ENCODE results near the gene SIN3B.

SIN3B gene

DNA sequence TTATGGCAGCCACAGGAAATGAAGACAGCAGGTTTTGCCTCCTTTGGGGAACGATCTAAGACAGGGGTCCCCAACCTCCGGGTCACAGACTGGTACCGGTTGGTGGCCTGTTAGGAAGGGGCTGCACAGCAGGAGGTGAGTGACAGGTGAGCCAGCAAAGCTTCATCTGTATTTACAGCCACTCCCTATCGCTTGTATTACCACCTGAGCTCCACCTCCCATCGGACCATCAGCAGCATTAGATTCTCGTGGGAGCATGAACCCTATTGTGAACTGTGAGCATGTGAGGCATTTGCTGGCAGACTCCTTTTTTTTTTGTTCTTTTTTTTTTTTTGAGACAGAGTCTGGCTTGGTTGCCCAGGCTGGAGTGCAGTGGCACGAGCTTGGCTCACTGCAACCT is 81.8 kb downstream of the SIN3B start:
- no peak for DNase-seq (ENCODE audit: low spot score)

DNA sequence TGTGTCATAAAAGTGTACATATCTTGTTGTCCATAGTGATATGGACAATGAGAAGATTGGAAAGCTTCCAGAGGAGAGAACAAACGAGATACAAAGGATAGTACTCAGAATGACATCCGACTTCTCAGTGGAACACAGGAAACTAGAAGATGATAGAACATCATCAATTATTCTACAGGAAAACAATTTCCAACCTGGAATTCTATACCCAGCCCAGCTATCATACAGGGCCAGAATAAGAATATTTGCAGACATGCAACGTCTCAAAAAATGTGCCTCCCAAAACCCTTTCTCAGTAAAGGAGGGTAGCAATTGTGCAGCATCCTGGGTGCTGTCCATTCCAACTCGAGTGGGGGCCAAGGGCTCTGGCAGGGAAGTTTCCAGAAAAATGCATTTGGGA is 83.6 kb downstream of the SIN3B start:
- DNase-seq (ENCODE audit: low spot score) = no peak

DNA sequence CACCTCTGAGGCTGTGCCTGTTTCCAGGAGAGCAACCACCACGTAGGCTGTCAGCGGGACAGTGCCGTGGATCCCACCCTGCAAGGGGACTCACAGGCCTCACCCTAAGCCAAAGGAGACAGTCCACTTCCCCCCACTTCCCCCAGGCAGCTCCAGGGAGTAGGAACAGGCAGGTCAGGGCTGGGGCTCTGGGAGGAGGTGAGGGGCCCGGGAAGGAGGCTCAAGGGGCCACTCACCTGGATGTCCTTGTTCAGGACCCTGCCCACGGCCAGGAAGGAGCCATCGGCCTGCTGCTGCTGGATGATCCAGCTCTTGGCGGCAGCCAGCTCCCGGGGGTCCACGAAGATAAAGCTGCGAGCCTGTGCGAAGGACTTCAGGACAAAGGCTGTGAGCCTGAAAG is 85.2 kb downstream of the SIN3B start:
- DNase-seq (ENCODE audit: low spot score) = no peak

DNA sequence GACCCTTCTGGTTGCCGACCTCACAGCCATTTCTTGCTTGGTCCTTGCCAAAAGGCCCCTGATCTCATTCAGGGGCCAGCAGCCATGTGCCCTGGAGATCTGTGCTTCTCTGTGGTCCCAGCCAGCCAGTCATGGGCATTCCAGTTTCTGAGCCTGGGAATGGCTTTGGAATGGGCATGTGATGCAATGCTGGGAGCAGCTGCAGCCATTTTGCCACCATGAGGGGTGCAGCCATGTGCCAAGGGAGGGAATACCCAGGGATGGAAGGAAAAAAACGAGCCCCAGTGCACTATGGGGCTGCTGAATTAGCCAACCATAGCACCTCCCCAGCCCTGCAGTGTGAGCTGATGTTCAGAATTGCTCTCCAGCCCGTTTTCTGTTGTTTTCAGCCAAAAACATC is 85.9 kb downstream of the SIN3B start:
- DNase-seq (ENCODE audit: low spot score) = no peak

DNA sequence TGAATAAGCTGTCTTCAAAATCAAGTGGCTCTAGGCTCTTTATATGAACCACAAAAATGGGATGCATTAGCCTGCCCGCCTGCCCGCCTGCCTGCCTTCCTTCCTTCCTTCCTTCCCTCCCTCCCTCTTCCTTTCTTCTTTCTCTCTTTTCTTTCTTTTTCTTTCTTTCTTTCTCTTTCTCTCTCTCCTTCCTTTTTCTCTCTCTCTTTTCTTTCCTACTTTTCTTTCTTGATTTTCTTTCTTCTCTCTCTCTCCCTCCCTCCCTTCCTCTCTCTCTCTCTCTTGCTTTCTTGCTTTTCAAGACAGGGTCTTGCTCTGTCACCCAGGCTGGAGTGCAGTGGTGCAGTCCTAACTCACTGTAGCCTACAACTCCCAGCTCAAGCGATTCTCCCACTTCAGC is 86.5 kb downstream of the SIN3B start:
- DNase-seq (ENCODE audit: low spot score) = no peak

DNA sequence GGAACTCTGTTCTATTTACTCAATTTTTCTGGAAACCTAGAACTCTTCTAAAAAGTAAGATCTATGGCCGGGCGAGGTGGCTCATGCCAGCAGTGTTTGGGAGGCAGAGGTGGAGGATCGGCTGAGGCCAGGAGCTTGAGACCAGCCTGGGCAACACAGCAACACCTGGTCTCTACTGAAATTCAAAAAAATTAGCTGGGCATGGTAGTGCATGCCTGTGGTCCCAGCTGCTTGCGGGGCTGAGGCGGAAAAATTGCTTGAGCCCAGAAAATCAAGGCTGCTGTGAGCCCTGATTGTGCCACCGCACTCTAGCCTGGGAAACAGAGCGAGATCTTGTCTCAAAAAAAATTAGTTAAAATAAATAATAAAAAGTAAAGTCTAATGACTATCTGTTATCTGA is 88.2 kb downstream of the SIN3B start:
- DNase-seq (ENCODE audit: low spot score) = no peak

DNA sequence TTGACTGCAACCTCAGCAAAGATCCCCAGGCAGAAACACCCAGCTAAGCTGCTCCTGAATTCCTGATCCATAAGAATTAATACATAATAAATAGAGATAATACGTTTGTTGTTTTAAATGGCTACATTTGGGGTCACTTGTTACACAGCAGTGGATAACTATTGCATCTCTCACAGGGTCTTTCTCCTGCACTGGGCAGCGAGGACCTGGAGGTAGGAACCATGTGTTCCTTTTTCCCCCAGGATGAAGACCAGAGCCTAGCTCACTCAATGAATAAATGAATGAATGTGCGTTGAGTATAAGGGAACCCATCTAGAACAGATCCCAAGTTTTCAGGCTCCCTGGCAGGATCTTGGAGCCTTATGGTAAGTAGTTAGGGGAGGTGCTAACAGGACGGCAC is 90.3 kb downstream of the SIN3B start:
- DNase-seq (ENCODE audit: low spot score) = no peak

DNA sequence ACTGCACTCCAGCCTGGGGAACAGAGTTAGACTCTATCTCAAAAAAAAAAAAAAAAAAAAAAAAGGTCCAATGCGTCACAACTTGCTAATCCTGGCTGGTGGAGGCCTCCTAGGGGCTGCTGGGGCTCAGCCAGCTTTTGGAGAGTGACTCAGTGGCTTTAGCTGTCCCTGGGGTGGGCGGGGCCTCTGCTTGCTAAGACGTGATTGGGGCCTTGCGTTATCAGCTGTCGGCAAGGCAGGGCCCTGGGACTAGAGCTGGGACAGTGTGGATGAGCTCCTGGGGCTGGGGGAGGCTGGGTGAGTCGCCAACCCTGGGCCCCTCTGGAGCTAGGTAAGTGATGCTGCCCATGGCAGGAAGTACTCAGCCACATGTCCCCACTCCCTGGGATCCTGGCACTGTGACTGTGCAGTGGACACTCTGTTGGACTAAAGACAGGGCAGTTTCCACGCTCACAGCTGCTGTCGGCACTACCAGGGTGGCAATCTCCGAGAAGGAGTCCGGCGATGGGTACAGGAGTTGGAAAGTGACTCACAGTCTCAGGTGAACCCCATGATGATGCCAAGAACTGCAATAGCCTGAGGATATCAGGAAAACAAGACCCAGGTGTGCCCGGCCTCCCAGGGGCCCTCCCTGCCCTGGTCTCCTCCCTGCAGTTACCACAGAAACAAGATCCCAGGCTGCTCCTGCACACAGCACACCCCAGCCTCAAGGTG is 91.8 kb downstream of the SIN3B start:
- no peak for DNase-seq (ENCODE audit: low spot score)

DNA sequence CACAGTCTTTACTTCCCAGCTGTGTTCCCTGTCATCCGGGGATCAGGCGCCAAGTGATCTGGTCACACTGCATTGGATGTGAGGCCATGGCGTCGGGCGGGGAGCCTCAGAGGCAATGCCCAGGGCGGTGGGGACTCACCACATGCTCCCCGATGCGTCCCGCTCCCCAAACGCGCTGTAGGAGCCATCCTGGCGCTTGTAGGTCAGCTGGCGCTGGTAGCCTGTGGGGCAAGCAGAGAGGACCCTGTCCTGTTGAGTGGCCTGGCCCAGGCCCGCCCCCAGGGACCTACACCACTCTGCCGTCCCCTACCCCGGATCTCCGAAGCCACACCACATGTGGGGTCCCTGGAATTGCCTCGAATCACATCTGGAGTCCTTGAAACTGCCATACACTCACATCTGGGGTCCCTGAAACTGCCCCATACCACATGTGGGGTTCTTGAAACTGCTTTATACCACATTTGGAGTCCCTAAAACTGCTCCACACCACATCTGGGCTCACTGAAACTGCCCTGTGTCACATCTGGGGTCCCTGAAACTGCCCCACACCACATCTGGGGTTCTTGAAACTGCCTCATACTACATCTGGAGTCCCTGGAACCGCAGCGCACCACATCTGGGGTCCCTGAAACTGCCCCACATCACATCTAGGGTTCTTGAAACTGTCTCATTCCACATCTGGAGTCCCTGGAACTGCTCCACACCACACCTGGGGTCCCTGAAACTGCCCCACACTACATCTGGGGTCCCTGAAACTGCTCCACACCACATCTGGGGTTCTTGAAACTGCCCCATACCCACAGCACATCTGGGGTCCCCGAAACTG is 92.8 kb downstream of the SIN3B start:
- DNase-seq (ENCODE audit: low spot score) = no peak

DNA sequence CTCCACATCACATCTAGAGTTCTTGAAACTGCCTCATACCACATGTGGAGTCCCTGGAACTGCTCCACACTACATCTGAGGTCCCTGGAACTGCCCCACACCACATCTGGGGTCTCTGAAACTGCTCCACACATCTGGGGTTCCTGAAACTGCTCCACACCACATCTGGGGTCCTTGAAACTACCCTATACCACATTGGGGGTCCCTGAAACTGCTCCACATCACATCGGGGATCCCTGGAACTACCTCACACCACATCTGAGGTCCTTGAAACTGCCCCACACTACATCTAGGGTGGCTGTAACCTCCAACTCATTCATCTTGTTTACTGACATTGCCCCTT is 93.4 kb downstream of the SIN3B start:
- no peak for DNase-seq (ENCODE audit: low spot score)

DNA sequence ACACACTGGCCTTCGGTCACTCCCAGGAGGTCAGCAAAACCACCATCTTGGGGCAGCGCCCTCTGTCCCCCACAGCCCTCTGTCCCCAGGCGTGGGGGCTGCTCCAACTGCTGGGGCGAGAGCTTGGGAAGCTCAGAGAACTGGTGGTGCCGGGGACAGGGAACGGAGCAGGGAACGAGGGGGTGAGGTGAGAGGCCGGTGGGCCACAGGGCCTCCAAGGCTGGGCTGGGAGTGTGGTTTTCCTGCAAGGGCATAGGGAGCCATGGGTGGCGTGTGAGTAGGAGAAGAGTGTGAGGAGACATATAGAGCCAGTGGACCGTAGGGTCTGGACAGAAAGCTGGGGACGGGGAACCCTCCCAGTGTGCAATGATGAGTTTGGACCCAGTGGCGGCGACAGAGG is 93.8 kb downstream of the SIN3B start:
- DNase-seq (ENCODE audit: low spot score) = no peak

DNA sequence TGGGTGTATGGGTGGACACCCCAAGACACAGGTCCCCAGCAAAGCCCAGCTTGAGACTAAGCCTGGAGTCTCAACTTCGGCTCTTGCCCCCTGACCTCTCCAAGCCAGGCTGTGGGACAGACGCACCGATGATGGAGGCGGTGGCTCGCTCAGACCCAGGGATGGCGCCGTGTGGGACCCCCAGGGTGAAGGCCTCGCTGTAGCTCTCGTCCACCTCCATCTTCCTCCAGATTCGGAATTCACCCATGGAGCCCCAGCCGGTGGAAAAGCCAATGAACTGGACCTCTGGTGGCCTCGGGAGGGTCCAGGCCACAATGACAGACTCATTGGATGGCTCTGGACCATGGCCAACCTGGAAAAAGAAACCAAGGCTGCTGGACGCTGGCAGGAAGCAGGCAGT is 98.7 kb downstream of the SIN3B start:
- DNase-seq (ENCODE audit: low spot score) = no peak

DNA sequence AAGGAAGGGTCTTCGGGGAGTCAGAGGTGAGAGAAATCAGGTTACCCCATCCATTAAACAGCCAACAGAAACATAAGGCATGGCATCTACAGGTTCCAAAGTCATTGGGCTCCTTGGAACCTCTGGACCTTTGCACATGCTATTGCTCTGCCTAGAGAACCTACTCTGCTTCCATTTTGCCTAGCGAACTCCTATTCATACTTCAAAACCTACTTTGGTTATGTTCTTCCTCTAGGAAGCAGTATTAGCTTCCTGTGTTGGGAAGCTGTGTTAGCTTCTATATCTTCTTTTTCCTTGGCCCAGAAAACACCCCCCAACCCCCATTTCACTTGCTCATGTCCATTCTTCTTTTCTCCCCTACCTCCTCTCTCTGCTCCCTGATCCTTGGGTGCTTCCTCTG is 99.2 kb downstream of the SIN3B start:
- no peak for DNase-seq (ENCODE audit: low spot score)

DNA sequence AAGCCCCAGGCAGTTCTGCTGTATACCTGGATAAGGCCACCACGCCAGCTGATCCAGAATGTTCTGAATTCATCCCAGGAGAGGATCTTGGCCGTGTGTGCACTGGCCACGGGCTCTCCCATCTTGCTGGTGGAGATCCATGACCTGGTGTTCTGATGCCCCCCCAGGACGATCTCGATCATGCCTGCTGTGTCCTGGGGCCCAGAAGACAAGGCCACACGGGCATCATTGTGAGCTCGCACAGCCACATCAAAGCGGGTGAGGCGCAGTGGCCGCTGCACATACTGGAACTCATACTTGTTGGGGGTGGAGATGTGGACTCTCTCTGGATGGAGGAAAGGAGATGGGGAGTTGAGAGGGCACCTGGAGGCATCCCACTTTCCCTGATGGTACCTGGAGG is 99.7 kb downstream of the SIN3B start:
- no peak for DNase-seq (ENCODE audit: low spot score)

All from HuH-7.5 (cell line).